Kidney epithelial cell (primary cell): ENCODE data around the gene EDN1. TPM values are rescaled to one million over a fixed set of nuclear protein-coding genes. Genes with fewer than 3 reads are reported as not detected.
"Not testable (repeated sequence)": the region's sequence is repeated elsewhere in the genome, so short reads cannot be mapped to it uniquely, and the experiment has no call there.

Experiments used
- DNase-seq: peaks from one replicate; pipeline ENCODE4 v3.0.0-alpha.2; 2010; ENCODE audit warnings: low read depth
- H3K27me3 ChIP-seq: 2 replicates; pipeline ENCODE4 v1.6.0; 2011; ENCODE audit warnings: low read length; ENCODE audit not compliant: control insufficient read depth, insufficient read depth
- H3K36me3 ChIP-seq: 2 replicates; pipeline ENCODE4 v1.5.1; 2011; ENCODE audit warnings: low read length; ENCODE audit not compliant: control insufficient read depth, insufficient read depth
- H3K4me3 ChIP-seq: 2 replicates; pipeline ENCODE4 v1.5.1; 2011; ENCODE audit warnings: low read depth, mild to moderate bottlenecking, control low read depth, low read length
- total RNA-seq: library from RNA; depleted of rRNA; stranded (reverse); fragments of >200 nt; gene quantifications from 2 replicates; pipeline ENCODE4 v1.2.3, GENCODE V29; 2015
- TF ChIP-seq, protein P1 (sequence below): IDR thresholded peaks from 2 replicates; pipeline ENCODE4 v1.5.1; 2011; ENCODE audit warnings: mild to moderate bottlenecking, moderate library complexity, low read length, control low read depth, inconsistent platforms; ENCODE audit not compliant: insufficient read depth, poor library complexity, severe bottlenecking

Gene EDN1
- total RNA-seq, 1 donor from 2014 or later: 59.8 TPM

GRCh38 chr6:12315292-12316081, 25.3 kb downstream of the EDN1 start:
- no peak for DNase-seq
- Histone ChIP-seq H3K27me3 (no peaks in the 10 kb centered on the region), H3K36me3 (no peaks in the 10 kb centered on the region), H3K4me3 (no peak overlapping the region)
- TF ChIP-seq, protein P1, sequence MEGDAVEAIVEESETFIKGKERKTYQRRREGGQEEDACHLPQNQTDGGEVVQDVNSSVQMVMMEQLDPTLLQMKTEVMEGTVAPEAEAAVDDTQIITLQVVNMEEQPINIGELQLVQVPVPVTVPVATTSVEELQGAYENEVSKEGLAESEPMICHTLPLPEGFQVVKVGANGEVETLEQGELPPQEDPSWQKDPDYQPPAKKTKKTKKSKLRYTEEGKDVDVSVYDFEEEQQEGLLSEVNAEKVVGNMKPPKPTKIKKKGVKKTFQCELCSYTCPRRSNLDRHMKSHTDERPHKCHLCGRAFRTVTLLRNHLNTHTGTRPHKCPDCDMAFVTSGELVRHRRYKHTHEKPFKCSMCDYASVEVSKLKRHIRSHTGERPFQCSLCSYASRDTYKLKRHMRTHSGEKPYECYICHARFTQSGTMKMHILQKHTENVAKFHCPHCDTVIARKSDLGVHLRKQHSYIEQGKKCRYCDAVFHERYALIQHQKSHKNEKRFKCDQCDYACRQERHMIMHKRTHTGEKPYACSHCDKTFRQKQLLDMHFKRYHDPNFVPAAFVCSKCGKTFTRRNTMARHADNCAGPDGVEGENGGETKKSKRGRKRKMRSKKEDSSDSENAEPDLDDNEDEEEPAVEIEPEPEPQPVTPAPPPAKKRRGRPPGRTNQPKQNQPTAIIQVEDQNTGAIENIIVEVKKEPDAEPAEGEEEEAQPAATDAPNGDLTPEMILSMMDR: no peak

- Histone ChIP-seq H3K27me3 (no peaks in the 10 kb centered on the region), H3K4me3 (no peak overlapping the region), H3K36me3 (no peaks in the 10 kb centered on the region)
- TF ChIP-seq, protein P1: no peak
- no peak for DNase-seq
These were observed 28.6 kb downstream of the EDN1 start for GRCh38 chr6:12318749-12319148.

DNA sequence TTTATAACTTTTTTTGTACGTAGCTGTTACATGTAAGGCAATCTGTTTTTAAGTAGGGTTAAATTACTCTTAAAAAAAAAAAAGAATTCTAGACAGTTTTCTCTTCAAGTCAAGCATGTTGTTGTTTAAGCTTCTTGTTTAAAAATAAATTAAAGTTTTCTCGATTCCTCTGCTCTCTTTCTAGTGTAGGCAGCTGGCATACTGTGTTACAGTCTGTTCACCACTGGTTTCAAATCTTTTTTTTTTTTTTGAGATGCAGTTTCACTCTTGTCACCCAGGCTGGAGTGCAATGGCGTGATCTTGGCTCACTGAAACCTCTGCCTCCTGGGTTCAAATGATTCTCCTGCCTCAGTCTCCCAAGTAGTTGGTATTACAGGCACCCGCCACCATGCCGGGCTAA, 29.9 kb downstream of the EDN1 start:
- H3K4me3 ChIP-seq, H3K27me3 ChIP-seq, H3K36me3 ChIP-seq, DNase-seq: not testable (repeated sequence)

- Histone ChIP-seq H3K36me3 (no peaks in the 10 kb centered on the region), H3K4me3 (no peak overlapping the region), H3K27me3 (no peaks in the 10 kb centered on the region)
- peak; percentile 98 for DNase-seq
- TF ChIP-seq, protein P1: no peak
These were observed 33.9 kb downstream of the EDN1 start for GRCh38 chr6:12324099-12324498.

GRCh38 chr6:12324748-12325147, 34.6 kb downstream of the EDN1 start:
- DNase-seq: no peak
- Histone ChIP-seq H3K36me3 (no peaks in the 10 kb centered on the region), H3K4me3 (no peak overlapping the region), H3K27me3 (no peaks in the 10 kb centered on the region)
- TF ChIP-seq, protein P1: no peak

DNA sequence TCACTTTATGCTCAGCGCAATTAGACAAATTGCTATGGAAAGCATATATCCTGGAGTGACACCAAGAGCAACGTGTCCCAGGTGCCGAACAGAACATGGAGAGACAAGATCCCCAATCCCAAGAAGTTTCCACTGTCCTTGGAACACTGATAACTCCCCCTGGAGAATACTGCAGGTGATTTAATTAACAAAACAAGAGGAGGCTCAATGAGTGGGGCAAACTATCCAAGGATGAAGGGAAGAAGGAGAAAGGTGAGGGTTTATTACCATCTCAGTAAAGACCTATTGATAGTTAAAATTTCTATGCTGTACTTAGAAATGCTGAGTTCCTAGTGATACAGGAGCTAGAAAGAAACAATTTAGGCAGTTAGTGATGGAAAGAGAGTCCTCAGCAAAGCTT, 35.7 kb downstream of the EDN1 start:
- Histone ChIP-seq H3K36me3 (no peaks in the 10 kb centered on the region), H3K27me3 (no peaks in the 10 kb centered on the region), H3K4me3 (no peak overlapping the region)
- DNase-seq: no peak
- TF ChIP-seq, protein P1: no peak
